HG03064 (cell line): ENCODE measurements around the gene JUNB.
"Not testable (repeated sequence)": the region's sequence is repeated elsewhere in the genome, so short reads cannot be mapped to it uniquely, and the experiment has no call there.

Source experiments
- ATAC-seq: cut with Tn5 transposase; IDR thresholded peaks from one replicate; pipeline ENCODE4 v1.9.1; 2021; ENCODE audit warnings: low read depth; ENCODE audit not compliant: unreplicated experiment

Gene JUNB

DNA sequence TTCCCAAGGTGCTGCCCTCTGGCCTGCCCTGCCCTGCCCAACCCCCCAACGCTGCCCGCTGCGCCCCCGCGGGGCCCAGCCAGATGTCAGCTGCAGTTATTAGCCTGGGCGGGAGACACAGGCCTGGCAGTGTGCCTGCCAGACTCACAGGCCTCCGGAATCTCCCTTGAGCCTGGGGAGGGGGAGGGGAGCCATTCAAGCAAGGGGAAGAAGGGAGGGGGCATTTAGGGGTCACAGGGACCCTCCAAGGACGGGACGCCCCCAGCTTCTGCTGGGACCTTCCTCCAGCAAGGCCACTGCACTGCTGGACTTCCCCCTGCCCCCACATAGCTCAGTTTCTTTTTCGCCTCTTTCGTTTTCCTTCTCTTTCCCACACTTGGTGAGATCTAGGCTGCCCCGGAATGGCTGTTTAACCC lies 2.6 kb upstream of the JUNB start:
- no peak for ATAC-seq

GRCh38 chr19:12789098-12789903 lies 2.0 kb upstream of the JUNB start:
- no peak for ATAC-seq

DNA sequence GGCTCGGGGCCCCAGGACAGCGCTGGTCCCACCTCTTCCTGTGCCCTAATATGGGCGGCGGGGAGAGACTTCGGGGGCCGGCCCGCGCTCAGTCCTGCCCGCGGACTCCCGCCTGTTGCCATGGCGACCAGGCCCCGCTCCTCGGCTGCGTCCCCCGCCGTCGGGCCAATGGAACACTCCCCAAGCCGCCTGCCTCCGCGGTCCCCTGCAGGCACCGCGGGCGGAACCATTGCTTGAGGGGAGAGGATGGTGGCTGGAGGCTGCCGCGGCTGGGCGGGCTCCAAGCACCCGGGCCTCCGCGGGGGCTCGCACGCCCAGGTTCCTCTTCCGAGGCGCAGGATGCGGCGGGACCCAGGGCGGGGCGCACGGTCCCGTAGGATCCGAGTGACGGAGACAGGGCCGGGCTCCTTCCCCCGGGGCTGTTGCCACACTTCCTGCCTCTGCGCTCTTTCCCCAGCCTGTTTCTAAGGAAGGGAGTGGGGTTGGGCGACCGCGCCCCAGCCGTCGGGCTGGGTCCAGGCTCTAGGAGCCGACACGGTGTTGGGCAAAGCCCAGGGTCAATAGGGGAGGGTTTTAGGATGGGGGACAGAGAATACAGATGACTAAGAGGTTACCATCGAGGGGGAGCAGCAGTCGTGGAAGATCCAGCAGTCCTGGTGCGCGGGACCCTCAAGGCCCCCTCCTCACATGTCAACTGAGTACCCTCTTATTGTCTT lies 1.2 kb upstream of the JUNB start:
- peak; percentile 46 for ATAC-seq

DNA sequence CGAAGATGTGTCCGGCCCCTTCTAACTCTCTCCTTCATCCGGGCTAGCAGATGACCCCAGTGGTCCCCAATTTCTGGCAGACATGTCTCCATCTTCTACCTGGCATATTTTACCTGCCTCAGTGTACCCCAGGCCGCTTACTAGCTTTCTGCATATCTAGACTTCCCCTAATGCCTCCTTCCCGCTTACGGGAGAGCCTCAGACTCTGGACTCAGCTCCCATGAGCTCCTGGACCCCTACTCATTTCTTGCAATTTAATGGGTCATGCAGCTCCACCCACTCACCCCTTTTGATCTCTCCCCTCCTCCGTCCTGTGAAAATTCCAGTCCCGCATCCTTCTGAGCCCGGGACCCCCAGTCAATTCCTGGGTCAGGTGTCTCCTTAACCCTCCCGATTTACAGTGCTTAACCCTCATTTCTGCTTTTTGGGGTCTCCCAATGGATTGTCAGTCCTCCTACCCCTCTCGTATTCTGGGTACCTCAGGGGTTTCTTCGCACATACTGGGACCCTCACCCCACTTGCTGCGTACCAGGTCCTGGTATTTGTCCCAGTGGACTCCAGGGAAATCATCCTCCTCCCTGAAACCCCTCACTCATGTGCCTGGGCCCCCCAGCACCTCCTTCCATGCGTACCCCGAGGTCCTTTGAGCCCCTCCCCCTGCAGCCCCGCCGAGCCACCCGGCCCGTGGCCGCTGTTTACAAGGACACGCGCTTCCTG lies 500 bp upstream of the JUNB start:
- no peak for ATAC-seq

DNA sequence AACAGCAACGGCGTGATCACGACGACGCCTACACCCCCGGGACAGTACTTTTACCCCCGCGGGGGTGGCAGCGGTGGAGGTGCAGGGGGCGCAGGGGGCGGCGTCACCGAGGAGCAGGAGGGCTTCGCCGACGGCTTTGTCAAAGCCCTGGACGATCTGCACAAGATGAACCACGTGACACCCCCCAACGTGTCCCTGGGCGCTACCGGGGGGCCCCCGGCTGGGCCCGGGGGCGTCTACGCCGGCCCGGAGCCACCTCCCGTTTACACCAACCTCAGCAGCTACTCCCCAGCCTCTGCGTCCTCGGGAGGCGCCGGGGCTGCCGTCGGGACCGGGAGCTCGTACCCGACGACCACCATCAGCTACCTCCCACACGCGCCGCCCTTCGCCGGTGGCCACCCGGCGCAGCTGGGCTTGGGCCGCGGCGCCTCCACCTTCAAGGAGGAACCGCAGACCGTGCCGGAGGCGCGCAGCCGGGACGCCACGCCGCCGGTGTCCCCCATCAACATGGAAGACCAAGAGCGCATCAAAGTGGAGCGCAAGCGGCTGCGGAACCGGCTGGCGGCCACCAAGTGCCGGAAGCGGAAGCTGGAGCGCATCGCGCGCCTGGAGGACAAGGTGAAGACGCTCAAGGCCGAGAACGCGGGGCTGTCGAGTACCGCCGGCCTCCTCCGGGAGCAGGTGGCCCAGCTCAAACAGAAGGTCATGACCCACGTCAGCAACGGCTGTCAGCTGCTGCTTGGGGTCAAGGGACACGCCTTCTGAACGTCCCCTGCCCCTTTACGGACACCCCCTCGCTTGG lies 966 bp downstream of the JUNB start:
- no peak for ATAC-seq

DNA sequence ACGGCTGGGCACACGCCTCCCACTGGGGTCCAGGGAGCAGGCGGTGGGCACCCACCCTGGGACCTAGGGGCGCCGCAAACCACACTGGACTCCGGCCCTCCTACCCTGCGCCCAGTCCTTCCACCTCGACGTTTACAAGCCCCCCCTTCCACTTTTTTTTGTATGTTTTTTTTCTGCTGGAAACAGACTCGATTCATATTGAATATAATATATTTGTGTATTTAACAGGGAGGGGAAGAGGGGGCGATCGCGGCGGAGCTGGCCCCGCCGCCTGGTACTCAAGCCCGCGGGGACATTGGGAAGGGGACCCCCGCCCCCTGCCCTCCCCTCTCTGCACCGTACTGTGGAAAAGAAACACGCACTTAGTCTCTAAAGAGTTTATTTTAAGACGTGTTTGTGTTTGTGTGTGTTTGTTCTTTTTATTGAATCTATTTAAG lies 1.6 kb downstream of the JUNB start:
- no peak for ATAC-seq

GRCh38 chr19:12793290-12794195 lies 2.3 kb downstream of the JUNB start:
- ATAC-seq: no peak

DNA sequence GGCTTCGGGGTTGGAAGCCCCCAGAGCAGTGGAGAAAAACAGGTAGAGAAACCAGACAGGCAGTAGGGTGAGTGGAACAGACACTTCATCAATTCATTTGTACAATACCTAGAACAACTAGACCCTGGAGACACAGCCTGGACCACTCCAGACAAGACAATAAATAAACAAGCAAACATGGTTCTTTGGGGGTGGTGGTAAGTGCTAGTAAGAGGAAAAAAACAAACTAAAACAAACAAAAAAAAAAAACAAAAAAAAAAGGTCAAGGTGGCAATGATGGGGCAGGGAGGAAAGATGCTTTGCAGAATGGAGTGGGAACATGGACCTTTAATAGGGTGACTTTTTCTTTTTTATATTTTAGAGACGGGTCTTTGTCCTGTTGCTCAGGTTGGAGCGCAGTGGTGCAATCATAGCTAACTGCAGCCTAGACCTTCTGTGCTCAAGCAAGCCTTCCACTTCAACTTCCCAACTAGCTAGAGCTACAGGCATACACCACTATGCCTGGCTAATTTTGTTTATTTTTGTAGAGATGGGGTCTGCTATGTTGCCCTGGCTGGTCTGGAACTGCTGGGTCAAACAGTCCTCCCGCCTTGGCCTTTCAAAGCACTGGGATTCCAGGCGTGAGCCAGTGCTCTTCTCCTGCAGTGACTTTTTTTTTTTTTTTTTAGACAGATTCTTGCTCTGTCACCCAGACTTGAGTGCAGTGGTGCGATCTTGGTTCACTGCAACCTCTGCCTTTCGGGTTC lies 3.1 kb downstream of the JUNB start:
- ATAC-seq: no peak

- no peak for ATAC-seq
Observed at GRCh38 chr19:12794971-12795381, 3.7 kb downstream of the JUNB start.

DNA sequence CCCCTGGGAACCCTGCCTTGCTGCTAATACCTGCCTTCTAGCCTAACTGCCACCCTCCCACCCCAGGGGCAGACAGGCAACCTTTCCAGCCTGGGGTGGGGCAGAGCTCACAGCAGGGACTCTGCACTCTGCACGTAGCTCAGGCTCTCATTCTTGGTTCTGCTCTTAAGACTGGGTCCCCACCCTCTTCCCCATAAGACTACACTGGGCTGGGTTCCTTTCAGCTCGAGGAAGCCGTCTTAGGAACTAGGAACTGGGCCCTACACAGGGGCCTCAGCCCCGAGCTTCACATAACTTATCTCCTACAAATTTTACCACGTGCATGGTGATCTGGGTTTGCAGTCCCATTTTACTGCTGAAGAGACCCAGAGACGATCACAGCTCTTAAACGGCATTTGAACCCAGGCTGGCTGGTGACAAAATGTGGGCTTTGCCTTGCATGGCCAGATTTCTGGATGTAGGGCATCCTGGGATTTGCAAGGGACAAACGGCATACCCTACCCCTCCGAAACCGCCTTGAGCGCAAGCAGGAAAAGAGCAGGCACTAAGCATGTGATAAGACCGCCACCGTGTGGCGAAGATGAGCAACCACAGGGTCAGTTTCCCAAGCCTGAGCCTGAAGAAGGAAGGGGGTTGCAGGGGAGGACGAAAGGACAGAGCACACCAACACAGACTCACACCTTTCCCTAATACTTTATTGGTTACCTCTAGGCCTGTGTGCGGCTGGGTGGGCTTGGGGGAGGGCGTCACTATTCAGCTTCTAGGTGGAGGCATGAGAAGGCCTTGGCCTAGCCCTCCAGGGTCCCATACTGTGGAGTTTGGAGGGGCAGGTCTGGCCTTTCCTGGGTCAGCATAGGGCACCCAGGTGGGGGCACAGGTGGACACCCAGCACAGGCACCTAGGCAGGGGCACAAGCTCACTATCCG lies 5.1 kb downstream of the JUNB start:
- no peak for ATAC-seq

DNA sequence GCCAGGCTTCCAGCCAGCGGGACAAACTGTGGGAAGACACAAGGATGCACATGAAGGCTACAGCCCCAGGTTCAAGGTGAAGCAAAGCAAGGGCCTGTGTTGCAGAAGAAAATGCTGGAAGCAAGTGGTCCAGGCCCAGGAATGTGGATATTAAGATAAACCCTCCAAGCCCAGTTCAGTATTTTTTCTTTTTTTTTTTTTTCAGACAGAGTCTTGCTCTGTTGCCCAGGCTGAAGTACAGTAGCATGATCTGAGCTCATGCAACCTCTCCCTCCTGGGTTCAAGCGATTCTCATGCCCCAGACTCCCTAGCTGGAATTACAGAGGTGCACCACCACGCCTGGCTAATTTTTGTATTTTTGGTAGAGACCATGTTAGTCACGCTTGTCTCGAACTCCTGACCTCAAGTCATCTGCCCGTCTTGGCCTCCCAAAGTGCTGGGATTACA lies 5.9 kb downstream of the JUNB start:
- ATAC-seq: no peak

- ATAC-seq: not testable (repeated sequence)
Observed at GRCh38 chr19:12797607-12798006, 6.3 kb downstream of the JUNB start.

- ATAC-seq: no peak
Observed at GRCh38 chr19:12799742-12800465, 8.6 kb downstream of the JUNB start.

- no peak for ATAC-seq
Observed at GRCh38 chr19:12800466-12800770, 9.1 kb downstream of the JUNB start.

GRCh38 chr19:12800923-12801465 lies 9.7 kb downstream of the JUNB start:
- ATAC-seq: no peak

DNA sequence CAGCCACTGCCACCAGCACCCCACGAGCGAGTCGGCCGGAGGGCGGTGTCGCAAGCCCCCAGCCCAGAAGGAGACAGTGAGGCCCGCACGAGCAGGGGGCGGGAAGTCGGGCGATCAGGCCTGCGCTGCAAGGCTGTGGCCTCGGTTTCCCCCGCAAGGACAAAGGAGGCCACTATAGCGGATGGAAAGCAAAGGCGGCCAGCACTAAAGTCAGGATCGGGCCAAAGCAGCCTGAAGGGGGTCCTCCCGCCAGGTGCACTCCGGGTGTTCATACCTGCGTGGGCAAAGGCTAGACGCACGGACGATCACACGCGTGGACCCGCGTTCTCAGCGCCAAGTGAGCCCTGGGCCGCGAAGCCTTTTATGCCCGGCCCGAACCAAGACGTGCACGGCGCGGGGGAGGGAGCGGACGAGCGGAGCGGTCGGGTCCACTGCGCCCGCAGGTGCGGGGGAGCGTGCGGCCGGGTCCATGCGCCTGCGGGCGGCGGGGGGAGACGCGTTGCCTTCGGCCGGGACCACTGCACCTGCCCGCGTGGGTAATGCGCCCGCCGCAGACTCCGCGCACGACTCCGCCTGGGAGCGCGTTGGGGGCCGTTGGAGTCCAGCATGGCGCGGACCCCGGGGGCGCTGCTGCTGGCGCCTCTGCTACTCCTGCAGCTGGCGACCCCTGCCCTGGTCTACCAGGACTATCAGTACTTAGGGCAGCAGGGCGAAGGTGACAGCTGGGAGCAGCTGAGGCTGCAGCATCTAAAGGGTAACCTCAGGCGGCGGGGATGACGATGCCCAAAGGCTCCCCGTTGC lies 10.4 kb downstream of the JUNB start, which contains the start of the genes PRDX2 and THSD8:
PRDX2 (minus strand) TSS at position 335 of the 801 bp plus-strand sequence. CDS start 539 bp downstream, outside the sequence.
THSD8 (plus strand) TSS at position 604 of the 801 bp plus-strand sequence; CDS start at position 607, 3 bp downstream.
- ATAC-seq: no peak
